Measurements from ENCODE around the gene EPGN.
A peak's percentile ranks its signal among the peaks of the same experiment; 100 is the strongest.

EPGN gene

GRCh38 chr4:74311696-74312313 lies 3.5 kb downstream of the EPGN start:
- DNase-seq (ENCODE audit: low read depth), result peak; percentile 62

- DNase-seq (ENCODE audit: low read depth), result no peak
Measured at GRCh38 chr4:74314329-74314728, 6.1 kb downstream of the EPGN start.

GRCh38 chr4:74314944-74315343 lies 6.7 kb downstream of the EPGN start:
- DNase-seq (ENCODE audit: low read depth), result no peak

- DNase-seq (ENCODE audit: low read depth), result no peak
Measured at GRCh38 chr4:74315376-74315775, 7.1 kb downstream of the EPGN start.

- DNase-seq (ENCODE audit: low read depth), result no peak
Measured at GRCh38 chr4:74316397-74316796, 8.1 kb downstream of the EPGN start.

GRCh38 chr4:74317616-74318246 lies 9.5 kb downstream of the EPGN start:
- DNase-seq (ENCODE audit: low read depth), result peak; percentile 70

GRCh38 chr4:74318276-74318675 lies 10.0 kb downstream of the EPGN start:
- DNase-seq (ENCODE audit: low read depth), result no peak

GRCh38 chr4:74319470-74319869 lies 11.2 kb downstream of the EPGN start:
- DNase-seq (ENCODE audit: low read depth), result no peak

GRCh38 chr4:74320559-74321118 lies 12.4 kb downstream of the EPGN start:
- peak; percentile 54 for DNase-seq (ENCODE audit: low read depth)

- no peak for DNase-seq (ENCODE audit: low read depth)
Measured at GRCh38 chr4:74322301-74322700, 14.0 kb downstream of the EPGN start.

GRCh38 chr4:74323663-74324062 lies 15.4 kb downstream of the EPGN start:
- no peak for DNase-seq (ENCODE audit: low read depth)

- no peak for DNase-seq (ENCODE audit: low read depth)
Measured at GRCh38 chr4:74324262-74324661, 16.0 kb downstream of the EPGN start.

- no peak for DNase-seq (ENCODE audit: low read depth)
Measured at GRCh38 chr4:74325886-74326285, 17.6 kb downstream of the EPGN start.

- DNase-seq (ENCODE audit: low read depth), result no peak
Measured at GRCh38 chr4:74327762-74328161, 19.5 kb downstream of the EPGN start.

GRCh38 chr4:74328501-74328900 lies 20.2 kb downstream of the EPGN start:
- DNase-seq (ENCODE audit: low read depth), result no peak

- DNase-seq (ENCODE audit: low read depth), result no peak
Measured at GRCh38 chr4:74329307-74329706, 21.0 kb downstream of the EPGN start.

GRCh38 chr4:74330295-74330750 lies 22.1 kb downstream of the EPGN start:
- no peak for DNase-seq (ENCODE audit: low read depth)

- DNase-seq (ENCODE audit: low read depth), result no peak
Measured at GRCh38 chr4:74331252-74331651, 23.0 kb downstream of the EPGN start.

GRCh38 chr4:74331944-74332343 lies 23.7 kb downstream of the EPGN start:
- no peak for DNase-seq (ENCODE audit: low read depth)

GRCh38 chr4:74334636-74335035 lies 26.4 kb downstream of the EPGN start:
- DNase-seq (ENCODE audit: low read depth), result no peak

- DNase-seq (ENCODE audit: low read depth), result no peak
Measured at GRCh38 chr4:74335341-74336021, 27.2 kb downstream of the EPGN start.

GRCh38 chr4:74338792-74339333 lies 30.6 kb downstream of the EPGN start:
- DNase-seq (ENCODE audit: low read depth), result peak; percentile 73

GRCh38 chr4:74339501-74339900 lies 31.2 kb downstream of the EPGN start:
- no peak for DNase-seq (ENCODE audit: low read depth)
